Vagina (tissue), 2 donors: ENCODE results near the gene FOXO4. TPM values are rescaled to one million over a fixed set of nuclear protein-coding genes. Genes with fewer than 3 reads are reported as not detected.

ENCODE experiments used
- DNase-seq, 2 donors: peaks; one replicate each; pipeline ENCODE4 v3.0.0-alpha.2; 2017; ENCODE audit errors: extremely low spot score in 2 of 2
- H3K27ac ChIP-seq: fragments of 200-600 bp; sonication (generic); one replicate; pipeline ENCODE4 v1.5.1; 2019
- H3K27me3 ChIP-seq: fragments of 200-600 bp; sonication (generic); one replicate; pipeline ENCODE4 v1.5.1; 2019
- H3K36me3 ChIP-seq, 2 donors: fragments of 200-600 bp; sonication (generic); one replicate each; pipeline ENCODE4 v1.5.1; 2017 to 2019
- H3K4me1 ChIP-seq: fragments of 200-600 bp; sonication (generic); one replicate; pipeline ENCODE4 v1.5.1; 2019
- H3K4me3 ChIP-seq, 2 donors: fragments of 200-600 bp; sonication (generic); 1 replicate in 1 of 2; 2 replicates in 1 of 2; pipeline ENCODE4 v1.5.1; 2016 to 2019
- H3K9me3 ChIP-seq: fragments of 200-600 bp; sonication (generic); one replicate; pipeline ENCODE4 v1.5.1; 2019
- CTCF ChIP-seq, 3 experiments: fragments of 450-650 bp in 2 of 3; fragments of 200-600 bp in 1 of 3; sonication (generic) in 1 of 3; IDR thresholded peaks; one replicate each; pipeline ENCODE4 v1.5.1; 2017 to 2019; ENCODE audit warnings: antibody characterized with exemption in 3 of 3, mild to moderate bottlenecking in 2 of 3, moderate library complexity in 2 of 3
- POLR2A ChIP-seq, 2 donors: fragments of 450-650 bp; IDR thresholded peaks; one replicate each; pipeline ENCODE4 v1.6.1; 2017; ENCODE audit warnings: antibody characterized with exemption in 2 of 2, mild to moderate bottlenecking in 2 of 2, moderate library complexity in 2 of 2
- POLR2AphosphoS5 ChIP-seq, 2 donors: sonication (generic); formaldehyde crosslinking; IDR thresholded peaks; one replicate each; pipeline ENCODE4 v1.9.0; 2017; ENCODE audit warnings: antibody characterized with exemption in 2 of 2, mild to moderate bottlenecking in 2 of 2, low read depth in 1 of 2; ENCODE audit not compliant: insufficient read depth in 1 of 2
- intact Hi-C: fragments of 100-400 bp; cut with DNase I; formaldehyde crosslinking; loops from one replicate; pipeline ENCODE4 v1.15.1; 2023
- total RNA-seq: library from RNA; depleted of rRNA; stranded (reverse); fragments of >200 nt; gene quantifications from one replicate; pipeline ENCODE4 v1.2.3, GENCODE V29; 2016

The FOXO4 gene
- total RNA-seq, 1 donor from 2014 or later, result 22.8 TPM

- Histone ChIP-seq H3K4me3 (peak within 1 kb of the TSS in 1 of 2 donors; percentile 24), H3K36me3 (no peaks in the 10 kb centered on the region), H3K27me3 (no peaks in the 10 kb centered on the region), H3K9me3 (no peaks in the 10 kb centered on the region), H3K27ac (no peak within 1 kb of the TSS), H3K4me1 (no peaks in the 10 kb centered on the region)
- intact Hi-C loops, result no loop called here
- no peak for DNase-seq
- TF ChIP-seq POLR2A (IDR thresholded peaks at IDR 0.05) (peak in 1 of 2 donors; percentile 17), CTCF (IDR thresholded peaks at IDR 0.05) (no peak), POLR2AphosphoS5 (IDR thresholded peaks at IDR 0.05; ENCODE audit: insufficient read depth in 1 of 2, low read depth in 1 of 2) (peak in 1 of 2 donors; percentile 35)
These were observed 15.6 kb downstream of the FOXO4 start, which contains the start of gene IL2RG for GRCh38 chrX:71111141-71111843. IL2RG (minus strand) TSS chrX:71111577; CDS start chrX:71111539, 38 bp downstream.

GRCh38 chrX:71111921-71112431, 16.3 kb downstream of the FOXO4 start:
- intact Hi-C loops, result no loop called here
- Histone ChIP-seq H3K36me3 (no peaks in the 10 kb centered on the region), H3K9me3 (no peaks in the 10 kb centered on the region), H3K4me1 (no peaks in the 10 kb centered on the region), H3K27me3 (no peaks in the 10 kb centered on the region), H3K27ac (no peak overlapping the region), H3K4me3 (no peak overlapping the region)
- TF ChIP-seq POLR2A (IDR thresholded peaks at IDR 0.05) (no peak), POLR2AphosphoS5 (IDR thresholded peaks at IDR 0.05; ENCODE audit: insufficient read depth in 1 of 2, low read depth in 1 of 2) (no peak), CTCF (IDR thresholded peaks at IDR 0.05) (no peak)
- DNase-seq, result no peak

GRCh38 chrX:71117358-71117757, 21.7 kb downstream of the FOXO4 start:
- peaks cover 0 to 15% of the 10 kb centered on the region in 2 donors for H3K36me3 ChIP-seq
- peaks cover 16% of the 10 kb centered on the region for H3K4me1 ChIP-seq
- DNase-seq, result no peak
- H3K9me3 ChIP-seq, result no peaks in the 10 kb centered on the region
- intact Hi-C loops, result no loop called here
- H3K27ac ChIP-seq, result peak overlapping the region; percentile 71
- H3K27me3 ChIP-seq, result no peaks in the 10 kb centered on the region
- no peak for TF ChIP-seq POLR2A (IDR thresholded peaks at IDR 0.05)
- TF ChIP-seq POLR2AphosphoS5 (IDR thresholded peaks at IDR 0.05; ENCODE audit: insufficient read depth in 1 of 2, low read depth in 1 of 2), result no peak
- no peak for TF ChIP-seq CTCF (IDR thresholded peaks at IDR 0.05)
- no peak overlapping the region for H3K4me3 ChIP-seq

GRCh38 chrX:71118032-71118984, 22.7 kb downstream of the FOXO4 start, which contains the start of gene MED12:
MED12 (plus strand) TSS chrX:71118596; CDS start chrX:71118755, 159 bp downstream.
- TF ChIP-seq POLR2A (IDR thresholded peaks at IDR 0.05), result peak in 1 of 2 donors; percentile 6
- peak in 1 of 2 donors; percentile 61 for TF ChIP-seq POLR2AphosphoS5 (IDR thresholded peaks at IDR 0.05; ENCODE audit: insufficient read depth in 1 of 2, low read depth in 1 of 2)
- TF ChIP-seq CTCF (IDR thresholded peaks at IDR 0.05), result no peak
- Histone ChIP-seq H3K27ac (peak within 1 kb of the TSS; percentile 71), H3K9me3 (no peaks in the 10 kb centered on the region), H3K27me3 (no peaks in the 10 kb centered on the region), H3K36me3 (peaks cover 0 to 24% of the 10 kb centered on the region in 2 donors), H3K4me3 (peak within 1 kb of the TSS; percentile 54 to 56), H3K4me1 (peaks cover 16% of the 10 kb centered on the region)
- DNase-seq, result no peak
- intact Hi-C loops, result no loop called here
